ENCODE measurements around the gene SEMA3F.

SEMA3F gene

GRCh38 chr3:50235716-50236483 lies 80.8 kb downstream of the SEMA3F start, which contains the start of gene GNAI2:
Gene GNAI2, plus strand, starts transcription at chr3:50236204. Its CDS starts 132 bp downstream, at chr3:50236336.
- peak; percentile 98 for DNase-seq (ENCODE audit: low spot score)

- no peak for DNase-seq (ENCODE audit: low spot score)
Observed at GRCh38 chr3:50236484-50237132, 81.5 kb downstream of the SEMA3F start.

GRCh38 chr3:50237133-50237651 lies 82.1 kb downstream of the SEMA3F start:
- no peak for DNase-seq (ENCODE audit: low spot score)

- DNase-seq (ENCODE audit: low spot score): peak; percentile 84
Observed at GRCh38 chr3:50237754-50238548, 82.8 kb downstream of the SEMA3F start.

- no peak for DNase-seq (ENCODE audit: low spot score)
Observed at GRCh38 chr3:50238549-50239026, 83.5 kb downstream of the SEMA3F start.

All from kidney capillary endothelial cell (primary cell).